Thyroid gland (tissue), 4 donors: ENCODE data around the gene ABCA2.
A peak's percentile ranks its signal among the peaks of the same experiment; 100 is the strongest.

Source experiments
- CTCF ChIP-seq, 6 experiments: fragments of 200-600 bp in 3 of 6; fragments of 450-650 bp in 3 of 6; sonication (generic) in 3 of 6; IDR thresholded peaks; one replicate each; pipeline ENCODE4 v1.5.1; 2016 to 2019; ENCODE audit warnings: antibody characterized with exemption in 6 of 6, mild to moderate bottlenecking in 2 of 6, inconsistent platforms in 1 of 6, moderate library complexity in 1 of 6
- POLR2A ChIP-seq, 2 donors: fragments of 450-650 bp; IDR thresholded peaks; one replicate each; pipeline ENCODE4 v1.6.1; 2017; ENCODE audit warnings: antibody characterized with exemption in 2 of 2, mild to moderate bottlenecking in 2 of 2, moderate library complexity in 1 of 2

GRCh38 chr9:137077010-137077747, 49.1 kb upstream of the ABCA2 start, which contains the start of gene UAP1L1:
- TF ChIP-seq CTCF (IDR thresholded peaks at IDR 0.05) (no peak), POLR2A (IDR thresholded peaks at IDR 0.05) (peak in 1 of 2 donors; percentile 84)
